H1 (cell line): ENCODE measurements around the gene TSPOAP1.

ENCODE experiments used
- EGR1 ChIP-seq: IDR thresholded peaks from 2 replicates; pipeline ENCODE4 v1.6.1; 2011; ENCODE audit warnings: low read depth, low read length, borderline replicate concordance
- GABPA ChIP-seq: IDR thresholded peaks from 2 replicates; pipeline ENCODE4 v1.6.1; 2011; ENCODE audit warnings: mild to moderate bottlenecking, low read length, moderate library complexity, borderline replicate concordance; ENCODE audit not compliant: insufficient read depth
- POLR2A ChIP-seq, 2 experiments: IDR thresholded peaks; 1 replicate in 1 of 2; 2 replicates in 1 of 2; pipeline ENCODE4 v1.6.1; 2011; ENCODE audit warnings: low read depth in 2 of 2, low read length in 2 of 2, mild to moderate bottlenecking in 2 of 2; ENCODE audit errors: control extremely low read depth in 1 of 2
- POLR2AphosphoS5 ChIP-seq: IDR thresholded peaks from 2 replicates; pipeline ENCODE4 v1.6.1; 2011; ENCODE audit warnings: low read depth, low read length
- TF ChIP-seq, protein P1 (sequence below), 3 experiments: IDR thresholded peaks; 1 replicate in 2 of 3; 2 replicates in 1 of 3; pipeline versions ENCODE4 v1.5.1 to v1.6.1; 2011; ENCODE audit warnings: low read length in 3 of 3, mild to moderate bottlenecking in 3 of 3, inconsistent platforms in 2 of 3, low read depth in 1 of 3, moderate library complexity in 1 of 3; ENCODE audit not compliant: insufficient read depth in 1 of 3; ENCODE audit errors: control extremely low read depth in 1 of 3
- TF ChIP-seq, protein P2 (sequence below): IDR thresholded peaks from 2 replicates; pipeline ENCODE4 v1.6.1; 2011; ENCODE audit warnings: low read depth, mild to moderate bottlenecking, low read length; ENCODE audit not compliant: insufficient read depth

DNA sequence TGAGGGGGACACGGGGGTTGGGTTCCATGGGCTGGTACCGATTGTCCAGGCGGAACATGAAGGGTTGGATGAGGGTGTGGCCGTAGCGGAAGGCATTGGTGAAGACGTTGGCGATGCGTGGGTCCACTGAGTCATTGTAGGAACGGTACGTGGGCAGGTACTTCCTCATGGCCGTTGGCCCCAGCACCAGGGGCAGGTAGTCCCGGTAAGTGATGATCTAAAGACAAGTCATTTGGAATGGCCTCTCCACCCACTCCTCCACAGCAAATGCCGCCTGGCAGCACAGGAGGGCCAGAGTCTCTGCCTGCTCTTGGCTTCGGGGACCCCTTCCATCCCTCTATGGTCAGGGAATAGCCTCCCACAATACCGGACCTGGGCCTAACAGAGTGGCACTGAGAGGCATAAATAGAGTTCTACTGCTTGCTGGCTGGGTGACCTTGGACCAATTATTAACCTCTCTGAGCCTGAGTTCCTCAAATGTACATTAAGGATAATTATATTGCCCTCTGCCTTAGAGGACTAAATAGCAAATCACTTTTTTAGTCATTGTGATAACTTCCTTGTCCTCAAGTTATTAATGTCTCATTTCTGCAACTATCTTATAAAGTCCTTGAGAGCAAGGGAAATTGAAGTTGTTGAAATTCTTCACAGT, 55.0 kb downstream of the TSPOAP1 start:
- TF ChIP-seq, protein P1, sequence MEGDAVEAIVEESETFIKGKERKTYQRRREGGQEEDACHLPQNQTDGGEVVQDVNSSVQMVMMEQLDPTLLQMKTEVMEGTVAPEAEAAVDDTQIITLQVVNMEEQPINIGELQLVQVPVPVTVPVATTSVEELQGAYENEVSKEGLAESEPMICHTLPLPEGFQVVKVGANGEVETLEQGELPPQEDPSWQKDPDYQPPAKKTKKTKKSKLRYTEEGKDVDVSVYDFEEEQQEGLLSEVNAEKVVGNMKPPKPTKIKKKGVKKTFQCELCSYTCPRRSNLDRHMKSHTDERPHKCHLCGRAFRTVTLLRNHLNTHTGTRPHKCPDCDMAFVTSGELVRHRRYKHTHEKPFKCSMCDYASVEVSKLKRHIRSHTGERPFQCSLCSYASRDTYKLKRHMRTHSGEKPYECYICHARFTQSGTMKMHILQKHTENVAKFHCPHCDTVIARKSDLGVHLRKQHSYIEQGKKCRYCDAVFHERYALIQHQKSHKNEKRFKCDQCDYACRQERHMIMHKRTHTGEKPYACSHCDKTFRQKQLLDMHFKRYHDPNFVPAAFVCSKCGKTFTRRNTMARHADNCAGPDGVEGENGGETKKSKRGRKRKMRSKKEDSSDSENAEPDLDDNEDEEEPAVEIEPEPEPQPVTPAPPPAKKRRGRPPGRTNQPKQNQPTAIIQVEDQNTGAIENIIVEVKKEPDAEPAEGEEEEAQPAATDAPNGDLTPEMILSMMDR (IDR thresholded peaks at IDR 0.05; ENCODE audit: control extremely low read depth in 1 of 3, insufficient read depth in 1 of 3, low read depth in 1 of 3, low read length in 3 of 3) = no peak
- TF ChIP-seq EGR1 (no peak), POLR2A (IDR thresholded peaks at IDR 0.05; ENCODE audit: control extremely low read depth in 1 of 2, low read depth in 2 of 2, low read length in 2 of 2) (no peak), GABPA (no peak), POLR2AphosphoS5 (no peak)
- TF ChIP-seq, protein P2, sequence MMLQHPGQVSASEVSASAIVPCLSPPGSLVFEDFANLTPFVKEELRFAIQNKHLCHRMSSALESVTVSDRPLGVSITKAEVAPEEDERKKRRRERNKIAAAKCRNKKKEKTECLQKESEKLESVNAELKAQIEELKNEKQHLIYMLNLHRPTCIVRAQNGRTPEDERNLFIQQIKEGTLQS = no peak
